Endothelial cell (in vitro differentiated cells): ENCODE data around the gene CC2D1A. TPM values are rescaled to one million over a fixed set of nuclear protein-coding genes. Genes with fewer than 3 reads are reported as not detected.

Source experiments
- DNase-seq: peaks from one replicate; pipeline ENCODE4 v3.0.0; 2021; ENCODE audit warnings: low spot score
- H3K27ac Mint-ChIP-seq: one replicate; pipeline ENCODE4 v1.8.0; 2021; ENCODE audit warnings: mixed read lengths, inconsistent platforms; ENCODE audit not compliant: unreplicated experiment
- H3K27me3 Mint-ChIP-seq: one replicate; pipeline ENCODE4 v1.8.0; 2021; ENCODE audit warnings: mild to moderate bottlenecking, moderate library complexity, mixed read lengths, inconsistent platforms; ENCODE audit not compliant: unreplicated experiment
- H3K36me3 Mint-ChIP-seq: one replicate; pipeline ENCODE4 v1.8.0; 2021; ENCODE audit warnings: mild to moderate bottlenecking, low read depth, mixed read lengths, inconsistent platforms; ENCODE audit not compliant: unreplicated experiment
- H3K4me1 Mint-ChIP-seq: one replicate; pipeline ENCODE4 v1.8.0; 2021; ENCODE audit warnings: mild to moderate bottlenecking, mixed read lengths, inconsistent platforms; ENCODE audit not compliant: unreplicated experiment
- H3K4me3 Mint-ChIP-seq: one replicate; pipeline ENCODE4 v1.8.0; 2021; ENCODE audit warnings: mild to moderate bottlenecking, mixed read lengths, inconsistent platforms; ENCODE audit not compliant: unreplicated experiment
- H3K9me3 Mint-ChIP-seq: one replicate; pipeline ENCODE4 v1.8.0; 2021; ENCODE audit warnings: mixed read lengths, inconsistent platforms; ENCODE audit not compliant: unreplicated experiment
- total RNA-seq: library from RNA; stranded (reverse); fragmentation: NEBNext Ultra II Directional; extraction: Animal tissue kit (Norgen Biotek cat#: 25700); gene quantifications from one replicate; pipeline ENCODE4 v1.2.1, GENCODE V29; 2021; ENCODE audit not compliant: unreplicated experiment
- TF ChIP-seq, protein P1 (sequence below): fragments of 200-600 bp; sonication (generic); IDR thresholded peaks from one replicate; pipeline ENCODE4 v1.5.0; 2021; ENCODE audit warnings: antibody characterized with exemption; ENCODE audit not compliant: unreplicated experiment

CC2D1A gene
- total RNA-seq, 1 donor from 2014 or later: 17.1 TPM

DNA sequence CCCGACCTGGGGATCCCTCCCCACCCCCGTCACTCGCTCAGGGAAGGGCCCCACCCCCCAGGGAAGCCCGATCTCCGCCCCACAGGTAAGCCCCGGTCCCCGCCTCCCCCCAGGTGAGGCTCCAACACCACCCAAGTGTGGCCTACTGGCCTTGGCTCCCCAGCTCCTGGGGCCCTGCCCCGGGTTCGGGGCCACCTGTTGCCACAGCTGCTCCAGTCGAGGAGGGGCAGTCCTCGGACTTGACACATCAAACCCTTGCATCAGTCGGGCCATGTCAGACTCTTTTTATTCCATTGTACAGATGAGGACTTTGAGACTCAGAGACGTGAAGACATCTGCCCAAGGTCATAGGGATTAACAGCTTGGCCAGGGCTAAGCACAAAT, 512 bp downstream of the CC2D1A start:
- H3K27me3 Mint-ChIP-seq: peaks cover 8% of the 10 kb centered on the region
- TF ChIP-seq, protein P1, sequence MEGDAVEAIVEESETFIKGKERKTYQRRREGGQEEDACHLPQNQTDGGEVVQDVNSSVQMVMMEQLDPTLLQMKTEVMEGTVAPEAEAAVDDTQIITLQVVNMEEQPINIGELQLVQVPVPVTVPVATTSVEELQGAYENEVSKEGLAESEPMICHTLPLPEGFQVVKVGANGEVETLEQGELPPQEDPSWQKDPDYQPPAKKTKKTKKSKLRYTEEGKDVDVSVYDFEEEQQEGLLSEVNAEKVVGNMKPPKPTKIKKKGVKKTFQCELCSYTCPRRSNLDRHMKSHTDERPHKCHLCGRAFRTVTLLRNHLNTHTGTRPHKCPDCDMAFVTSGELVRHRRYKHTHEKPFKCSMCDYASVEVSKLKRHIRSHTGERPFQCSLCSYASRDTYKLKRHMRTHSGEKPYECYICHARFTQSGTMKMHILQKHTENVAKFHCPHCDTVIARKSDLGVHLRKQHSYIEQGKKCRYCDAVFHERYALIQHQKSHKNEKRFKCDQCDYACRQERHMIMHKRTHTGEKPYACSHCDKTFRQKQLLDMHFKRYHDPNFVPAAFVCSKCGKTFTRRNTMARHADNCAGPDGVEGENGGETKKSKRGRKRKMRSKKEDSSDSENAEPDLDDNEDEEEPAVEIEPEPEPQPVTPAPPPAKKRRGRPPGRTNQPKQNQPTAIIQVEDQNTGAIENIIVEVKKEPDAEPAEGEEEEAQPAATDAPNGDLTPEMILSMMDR: no peak
- H3K4me1 Mint-ChIP-seq: no peaks in the 10 kb centered on the region
- H3K36me3 Mint-ChIP-seq: peaks cover 4% of the 10 kb centered on the region
- no peaks in the 10 kb centered on the region for H3K9me3 Mint-ChIP-seq
- no peak for DNase-seq
- peak overlapping the region; percentile 57 for H3K4me3 Mint-ChIP-seq
- no peak overlapping the region for H3K27ac Mint-ChIP-seq

DNA sequence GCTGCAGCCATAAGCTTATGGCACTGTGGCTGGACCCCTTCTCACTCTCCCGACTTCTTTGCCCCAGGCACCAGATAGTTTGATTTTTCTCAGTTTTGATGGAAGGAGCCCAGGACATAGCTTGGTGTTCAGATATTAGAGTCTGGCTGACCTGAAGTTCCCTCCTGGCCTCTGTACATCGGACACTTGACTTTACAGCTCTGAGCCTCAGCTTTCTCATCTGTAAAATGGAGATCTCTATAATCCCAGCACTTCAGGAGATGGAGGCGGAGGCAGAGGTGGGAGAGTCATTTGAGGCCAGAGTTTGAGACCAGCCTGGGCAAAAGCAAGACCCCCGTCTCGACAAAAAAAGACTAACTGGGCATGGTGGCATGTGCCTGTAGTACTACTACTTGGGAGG, 909 bp downstream of the CC2D1A start:
- Mint-ChIP-seq H3K36me3 (peaks cover 4% of the 10 kb centered on the region), H3K9me3 (no peaks in the 10 kb centered on the region), H3K27ac (no peak overlapping the region), H3K4me1 (no peaks in the 10 kb centered on the region), H3K27me3 (peaks cover 8% of the 10 kb centered on the region), H3K4me3 (peak overlapping the region; percentile 57)
- no peak for DNase-seq
- TF ChIP-seq, protein P1: no peak

DNA sequence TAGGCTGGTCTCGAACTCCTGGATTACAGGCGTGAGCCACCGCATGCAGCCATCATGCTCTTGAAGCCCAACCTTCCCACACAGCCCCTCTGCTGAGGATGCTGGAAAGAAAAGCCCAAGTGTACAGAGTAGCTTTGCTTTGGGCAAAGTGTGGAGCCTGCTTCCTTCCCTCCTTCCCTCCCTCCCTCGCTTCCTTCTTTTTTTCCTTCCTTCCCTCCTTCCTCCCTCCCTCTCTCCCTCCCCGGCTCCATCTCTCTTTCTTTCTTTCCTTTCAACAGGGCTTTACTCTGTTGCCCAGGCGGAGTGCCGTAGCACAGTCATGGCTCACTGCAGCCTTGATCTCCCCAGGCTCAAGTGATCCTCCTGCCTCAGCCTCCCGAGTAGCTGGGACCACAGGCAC, 2.7 kb downstream of the CC2D1A start:
- Mint-ChIP-seq H3K4me3 (no peak overlapping the region), H3K9me3 (no peaks in the 10 kb centered on the region), H3K27me3 (peaks cover 8% of the 10 kb centered on the region), H3K27ac (no peak overlapping the region), H3K36me3 (peaks cover 8% of the 10 kb centered on the region), H3K4me1 (no peaks in the 10 kb centered on the region)
- TF ChIP-seq, protein P1: no peak
- DNase-seq: no peak

DNA sequence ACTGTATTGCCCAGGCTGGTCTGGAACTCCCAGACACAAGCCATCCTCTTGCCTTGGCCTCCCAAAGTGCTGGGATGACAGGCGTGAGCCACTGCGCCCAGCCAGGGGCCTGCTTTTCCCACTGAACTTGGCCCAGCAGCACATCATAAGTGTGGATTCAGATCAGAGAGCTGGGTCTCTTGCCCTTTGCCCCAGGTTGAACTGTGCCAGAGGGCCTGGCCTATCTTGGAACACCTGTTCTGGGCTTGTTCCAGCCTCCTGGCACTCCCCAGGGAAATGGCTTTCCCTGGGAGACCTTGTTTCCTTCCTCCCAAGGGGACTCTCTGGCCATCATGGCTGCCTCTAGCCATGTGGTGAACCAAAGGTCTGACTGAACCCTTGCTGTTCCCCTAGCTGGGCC, 3.4 kb downstream of the CC2D1A start:
- Mint-ChIP-seq H3K4me1 (no peaks in the 10 kb centered on the region), H3K4me3 (no peak overlapping the region), H3K36me3 (peaks cover 8% of the 10 kb centered on the region)

DNA sequence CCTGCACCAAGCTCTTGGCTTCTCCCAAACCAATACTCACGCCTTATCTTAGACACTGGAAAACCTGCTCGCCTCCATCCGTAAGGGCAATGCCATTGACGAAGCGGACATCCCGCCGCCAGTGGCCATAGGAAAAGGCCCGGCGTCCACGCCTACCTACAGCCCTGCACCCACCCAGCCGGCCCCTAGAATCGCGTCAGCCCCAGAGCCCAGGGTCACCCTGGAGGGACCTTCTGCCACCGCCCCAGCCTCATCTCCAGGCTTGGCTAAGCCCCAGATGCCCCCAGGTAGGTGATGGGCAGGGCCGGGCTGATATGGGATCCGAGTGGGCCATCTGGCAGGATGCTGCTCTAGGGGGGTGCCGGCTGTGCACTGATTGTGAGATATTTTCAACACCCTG, 7.4 kb downstream of the CC2D1A start:
- Mint-ChIP-seq H3K4me1 (no peaks in the 10 kb centered on the region), H3K27ac (no peak overlapping the region), H3K36me3 (peaks cover 11% of the 10 kb centered on the region), H3K27me3 (peaks cover 2% of the 10 kb centered on the region), H3K9me3 (no peaks in the 10 kb centered on the region), H3K4me3 (no peak overlapping the region)
- TF ChIP-seq, protein P1: no peak
- DNase-seq: no peak

More for the DNA sequence above, 3.4 kb downstream of the CC2D1A start:
- no peaks in the 10 kb centered on the region for H3K9me3 Mint-ChIP-seq
- DNase-seq: no peak
- TF ChIP-seq, protein P1: no peak
- H3K27ac Mint-ChIP-seq: no peak overlapping the region
- H3K27me3 Mint-ChIP-seq: peaks cover 8% of the 10 kb centered on the region
